ENCODE results near the gene CDC14A. TPM values are rescaled to one million over a fixed set of nuclear protein-coding genes. Genes with fewer than 3 reads are reported as not detected.

Gene CDC14A
- total RNA-seq, 1 donor from 2014 or later: 6.3 TPM

DNA sequence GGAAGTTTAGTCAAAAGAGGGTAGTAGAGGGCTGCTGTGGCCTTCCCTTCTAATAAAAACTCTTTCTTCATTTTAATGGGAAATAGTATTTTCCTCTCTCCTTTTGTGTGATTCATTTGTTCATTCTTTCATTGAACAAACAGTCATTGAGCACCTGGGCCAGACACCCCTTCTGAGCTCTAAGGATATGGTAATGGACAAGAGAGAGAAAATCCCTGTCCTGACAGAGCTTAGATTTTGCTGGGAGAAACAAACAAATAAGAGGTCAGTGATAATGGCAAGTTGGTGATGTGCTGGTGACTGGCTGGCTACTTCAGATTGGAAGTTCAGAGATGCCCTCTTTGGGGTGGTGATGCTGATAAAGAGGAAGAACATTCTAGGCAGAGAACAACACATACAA is 59.3 kb downstream of the CDC14A start:
- no peaks in the 10 kb centered on the region for H3K9me3 ChIP-seq (ENCODE audit: insufficient read depth, low read depth, low read length)
- FAIRE-seq (no peak), DNase-seq (ENCODE audit: low read depth) (no peak)
- Mint-ChIP-seq H3K9me3 (ENCODE audit: unreplicated experiment) (no peaks in the 10 kb centered on the region), H3K27me3 (ENCODE audit: low read depth, unreplicated experiment) (no peaks in the 10 kb centered on the region), H3K36me3 (ENCODE audit: low read depth, unreplicated experiment) (peaks cover 4% of the 10 kb centered on the region), H3K27ac (ENCODE audit: unreplicated experiment) (no peak overlapping the region), H3K4me1 (ENCODE audit: low read depth, unreplicated experiment) (peaks cover 10% of the 10 kb centered on the region), H3K4me3 (ENCODE audit: unreplicated experiment) (no peak overlapping the region)
- no peak overlapping the region for H3K4me3 ChIP-seq (ENCODE audit: insufficient read depth, low read depth, low read length)
- H3K4me2 ChIP-seq (ENCODE audit: low read length): no peak overlapping the region
- no peak overlapping the region for H2AFZ ChIP-seq (ENCODE audit: low read depth, low read length)
- H3K27ac ChIP-seq (ENCODE audit: low read depth, low read length): no peak overlapping the region
- H4K20me1 ChIP-seq (ENCODE audit: insufficient read depth, low read length): no peaks in the 10 kb centered on the region
- TF ChIP-seq, protein P1, sequence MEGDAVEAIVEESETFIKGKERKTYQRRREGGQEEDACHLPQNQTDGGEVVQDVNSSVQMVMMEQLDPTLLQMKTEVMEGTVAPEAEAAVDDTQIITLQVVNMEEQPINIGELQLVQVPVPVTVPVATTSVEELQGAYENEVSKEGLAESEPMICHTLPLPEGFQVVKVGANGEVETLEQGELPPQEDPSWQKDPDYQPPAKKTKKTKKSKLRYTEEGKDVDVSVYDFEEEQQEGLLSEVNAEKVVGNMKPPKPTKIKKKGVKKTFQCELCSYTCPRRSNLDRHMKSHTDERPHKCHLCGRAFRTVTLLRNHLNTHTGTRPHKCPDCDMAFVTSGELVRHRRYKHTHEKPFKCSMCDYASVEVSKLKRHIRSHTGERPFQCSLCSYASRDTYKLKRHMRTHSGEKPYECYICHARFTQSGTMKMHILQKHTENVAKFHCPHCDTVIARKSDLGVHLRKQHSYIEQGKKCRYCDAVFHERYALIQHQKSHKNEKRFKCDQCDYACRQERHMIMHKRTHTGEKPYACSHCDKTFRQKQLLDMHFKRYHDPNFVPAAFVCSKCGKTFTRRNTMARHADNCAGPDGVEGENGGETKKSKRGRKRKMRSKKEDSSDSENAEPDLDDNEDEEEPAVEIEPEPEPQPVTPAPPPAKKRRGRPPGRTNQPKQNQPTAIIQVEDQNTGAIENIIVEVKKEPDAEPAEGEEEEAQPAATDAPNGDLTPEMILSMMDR (IDR thresholded peaks at IDR 0.05; ENCODE audit: insufficient read depth, low read depth, low read length): no peak
- TF ChIP-seq EZH2 (IDR thresholded peaks at IDR 0.05; ENCODE audit: insufficient read depth, low read length): no peak
- no peaks in the 10 kb centered on the region for H3K4me1 ChIP-seq (ENCODE audit: insufficient read depth, low read length)
- no peaks in the 10 kb centered on the region for H3K79me2 ChIP-seq (ENCODE audit: insufficient read depth, low read length)
- no peak overlapping the region for H3K9ac ChIP-seq (ENCODE audit: low read length)
- no peaks in the 10 kb centered on the region for H3K36me3 ChIP-seq (ENCODE audit: insufficient read depth, low read length)
- H3K27me3 ChIP-seq (ENCODE audit: insufficient read depth, low read length): no peaks in the 10 kb centered on the region

DNA sequence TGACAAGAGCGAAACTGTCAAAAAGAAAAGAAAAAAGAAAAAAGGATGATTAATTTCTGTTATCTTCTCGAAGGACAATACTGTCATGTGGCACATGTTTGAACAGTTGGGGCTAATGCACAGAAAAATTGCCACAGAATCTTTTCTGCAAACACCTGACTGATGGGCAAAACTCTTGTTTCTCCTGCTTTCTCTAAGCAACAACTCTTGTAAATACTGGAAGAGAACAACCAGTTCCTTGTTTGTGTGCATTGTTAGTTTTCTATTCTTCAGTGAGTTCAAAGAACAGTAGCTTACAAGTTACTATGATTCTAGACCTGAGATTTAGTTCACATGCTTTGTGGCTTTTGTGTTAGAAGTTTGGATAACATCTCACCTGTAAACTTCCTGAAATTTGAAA is 60.7 kb downstream of the CDC14A start:
- Histone ChIP-seq H3K4me2 (ENCODE audit: low read length) (no peak overlapping the region), H2AFZ (ENCODE audit: low read depth, low read length) (no peak overlapping the region), H3K4me3 (ENCODE audit: insufficient read depth, low read depth, low read length) (no peak overlapping the region), H3K9ac (ENCODE audit: low read length) (no peak overlapping the region), H3K27ac (ENCODE audit: low read depth, low read length) (no peak overlapping the region), H3K4me1 (ENCODE audit: insufficient read depth, low read length) (no peaks in the 10 kb centered on the region), H3K27me3 (ENCODE audit: insufficient read depth, low read length) (no peaks in the 10 kb centered on the region), H4K20me1 (ENCODE audit: insufficient read depth, low read length) (no peaks in the 10 kb centered on the region), H3K36me3 (ENCODE audit: insufficient read depth, low read length) (no peaks in the 10 kb centered on the region), H3K79me2 (ENCODE audit: insufficient read depth, low read length) (no peaks in the 10 kb centered on the region), H3K9me3 (ENCODE audit: insufficient read depth, low read depth, low read length) (no peaks in the 10 kb centered on the region)
- FAIRE-seq: no peak
- DNase-seq (ENCODE audit: low read depth): no peak
- Mint-ChIP-seq H3K4me1 (ENCODE audit: low read depth, unreplicated experiment) (peaks cover 10% of the 10 kb centered on the region), H3K36me3 (ENCODE audit: low read depth, unreplicated experiment) (peaks cover 7% of the 10 kb centered on the region), H3K9me3 (ENCODE audit: unreplicated experiment) (no peaks in the 10 kb centered on the region), H3K4me3 (ENCODE audit: unreplicated experiment) (no peak overlapping the region), H3K27ac (ENCODE audit: unreplicated experiment) (no peak overlapping the region), H3K27me3 (ENCODE audit: low read depth, unreplicated experiment) (no peaks in the 10 kb centered on the region)
- TF ChIP-seq EZH2 (IDR thresholded peaks at IDR 0.05; ENCODE audit: insufficient read depth, low read length): no peak
- TF ChIP-seq, protein P1 (IDR thresholded peaks at IDR 0.05; ENCODE audit: insufficient read depth, low read depth, low read length): no peak

DNA sequence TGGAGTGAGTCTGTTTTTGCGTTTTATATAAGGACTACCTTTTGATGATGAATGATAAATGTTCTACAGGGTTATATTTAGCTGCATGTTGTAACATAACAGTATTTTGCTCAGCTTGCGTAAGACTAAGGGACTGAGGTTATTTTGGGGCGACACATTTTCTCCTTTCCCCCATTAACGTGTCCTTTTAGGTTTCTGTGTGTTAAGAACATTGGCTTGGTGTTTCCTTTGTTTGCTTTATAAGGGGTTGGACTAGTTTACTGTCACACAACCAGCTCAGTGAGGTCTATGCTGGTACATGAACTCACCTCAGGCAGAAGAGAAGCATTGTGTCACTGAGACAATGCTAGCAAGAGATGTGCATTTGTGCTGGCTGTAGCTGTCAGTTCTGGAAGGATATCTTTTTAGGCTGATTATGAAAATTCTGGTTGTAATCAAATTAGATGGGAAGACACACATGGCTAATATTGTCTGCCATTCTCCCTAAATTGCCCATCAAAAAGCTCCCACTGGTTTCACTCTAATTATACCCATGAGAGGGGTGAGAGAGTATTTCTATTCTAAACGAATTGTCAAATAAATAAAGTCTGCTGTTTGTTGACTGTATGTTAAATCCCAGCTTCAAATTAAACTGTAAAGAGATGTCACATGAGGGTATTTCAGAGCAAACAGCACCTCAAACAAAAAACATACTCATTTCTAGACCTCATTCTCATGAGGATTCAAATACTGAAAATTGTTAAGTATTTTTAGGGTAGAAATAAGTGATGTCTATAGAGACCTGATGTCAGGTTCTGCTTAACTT is 62.6 kb downstream of the CDC14A start:
- peaks cover 10% of the 10 kb centered on the region for H3K4me1 Mint-ChIP-seq (ENCODE audit: low read depth, unreplicated experiment)
- Histone ChIP-seq H3K27ac (ENCODE audit: low read depth, low read length) (no peak overlapping the region), H3K4me2 (ENCODE audit: low read length) (no peak overlapping the region), H2AFZ (ENCODE audit: low read depth, low read length) (no peak overlapping the region), H3K79me2 (ENCODE audit: insufficient read depth, low read length) (no peaks in the 10 kb centered on the region), H4K20me1 (ENCODE audit: insufficient read depth, low read length) (no peaks in the 10 kb centered on the region), H3K36me3 (ENCODE audit: insufficient read depth, low read length) (no peaks in the 10 kb centered on the region), H3K9ac (ENCODE audit: low read length) (no peak overlapping the region), H3K4me3 (ENCODE audit: insufficient read depth, low read depth, low read length) (no peak overlapping the region), H3K9me3 (ENCODE audit: insufficient read depth, low read depth, low read length) (no peaks in the 10 kb centered on the region), H3K27me3 (ENCODE audit: insufficient read depth, low read length) (no peaks in the 10 kb centered on the region), H3K4me1 (ENCODE audit: insufficient read depth, low read length) (no peaks in the 10 kb centered on the region)
- no peak for TF ChIP-seq EZH2 (IDR thresholded peaks at IDR 0.05; ENCODE audit: insufficient read depth, low read length)
- TF ChIP-seq, protein P1 (IDR thresholded peaks at IDR 0.05; ENCODE audit: insufficient read depth, low read depth, low read length): no peak
- DNase-seq (ENCODE audit: low read depth) (no peak), FAIRE-seq (no peak)
- peaks cover 5% of the 10 kb centered on the region for H3K36me3 Mint-ChIP-seq (ENCODE audit: low read depth, unreplicated experiment)
- no peak overlapping the region for H3K4me3 Mint-ChIP-seq (ENCODE audit: unreplicated experiment)
- H3K9me3 Mint-ChIP-seq (ENCODE audit: unreplicated experiment): no peaks in the 10 kb centered on the region
- no peak overlapping the region for H3K27ac Mint-ChIP-seq (ENCODE audit: unreplicated experiment)
- no peaks in the 10 kb centered on the region for H3K27me3 Mint-ChIP-seq (ENCODE audit: low read depth, unreplicated experiment)

Data from astrocyte (in vitro differentiated cells and primary cell).